ENCODE measurements around the gene PIGU. TPM values are rescaled to one million over a fixed set of nuclear protein-coding genes. Genes with fewer than 3 reads are reported as not detected.

PIGU gene
- total and polyA plus RNA-seq, 7 donors = 9.5 to 34.2 (median 15.0) TPM

DNA sequence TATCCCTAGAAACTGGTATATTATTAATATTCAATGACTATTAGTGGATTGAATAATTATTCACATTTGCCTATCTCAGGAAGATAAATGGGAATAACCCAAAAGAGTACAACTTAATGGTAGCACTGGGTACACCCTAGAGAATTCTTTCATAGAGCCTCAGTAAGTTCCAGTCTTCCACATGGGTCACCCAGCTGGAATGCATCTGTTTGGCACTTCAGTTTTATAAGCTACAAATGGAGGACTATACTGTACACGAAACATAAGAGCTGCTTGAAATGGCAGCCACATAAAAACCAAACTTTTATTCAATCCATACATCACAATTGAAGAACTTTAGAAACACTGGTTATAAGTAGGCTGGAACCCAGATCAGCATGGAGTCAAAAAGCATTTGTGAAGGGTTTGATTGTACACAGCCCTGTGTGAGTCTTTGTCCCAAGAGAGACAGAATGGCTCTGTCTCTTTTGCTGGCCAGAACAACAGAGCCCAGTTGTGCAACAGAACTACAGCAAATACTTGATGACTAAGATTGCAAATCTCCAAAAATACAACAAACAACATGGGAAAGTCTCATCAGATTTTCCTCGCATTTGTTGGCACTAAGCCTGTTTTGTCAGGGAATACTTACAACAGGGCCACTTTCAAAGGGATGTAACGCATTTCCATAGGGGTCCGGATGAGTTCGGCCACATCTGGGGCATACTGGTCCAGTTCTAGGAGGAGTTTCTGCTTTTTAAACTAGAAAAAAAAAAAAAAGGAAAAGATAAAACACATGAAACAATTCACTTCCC lies 39.5 kb downstream of the PIGU start:
- TF ChIP-seq CTCF (IDR thresholded peaks at IDR 0.05) = no peak
- peaks cover 3 to 44% of the 10 kb centered on the region in 2 donors for H3K36me3 ChIP-seq (ENCODE audit: insufficient read depth in 1 of 2, low read depth in 1 of 2)
- ATAC-seq = peak; percentile 57 to 82 (median 72)
- no peak overlapping the region for H3K4me3 ChIP-seq
- no peaks in the 10 kb centered on the region for H3K9me3 ChIP-seq
- H3K27me3 ChIP-seq (ENCODE audit: insufficient read depth in 3 of 3, low read length in 2 of 3) = no peaks in the 10 kb centered on the region
- peak in 1 of 2 donors; percentile 37 for DNase-seq
- WGBS, 3 donors = 61 to 78% (median 67%) methylated on average over 5 of the region's 5 CpGs
- intact Hi-C loops (cut with DNase I) = no loop called here
- peaks cover 18% of the 10 kb centered on the region for H3K4me1 ChIP-seq
- peak overlapping the region; percentile 54 for H3K27ac ChIP-seq

DNA sequence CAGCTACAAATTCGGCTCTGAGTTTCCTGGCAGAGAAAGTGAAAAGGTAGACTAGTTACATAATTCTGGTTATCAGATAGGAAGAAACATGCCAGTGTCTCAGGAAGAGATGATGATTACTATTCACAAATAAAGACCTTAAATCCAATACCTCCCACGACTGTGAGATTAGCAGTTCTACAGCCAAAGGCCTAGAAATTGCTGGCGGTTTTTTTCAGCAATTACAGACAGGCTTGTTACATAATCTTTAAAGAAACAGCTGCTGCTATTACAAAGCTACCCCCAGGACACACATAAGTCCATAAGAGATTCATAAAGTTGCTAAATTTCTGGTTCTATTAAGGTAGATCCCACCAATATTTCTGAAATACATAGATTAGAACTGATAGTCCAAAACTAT lies 40.2 kb downstream of the PIGU start:
- DNase-seq (no peak), ATAC-seq (peak in 1 of 4 donors; percentile 62)
- WGBS, 3 donors = 22 to 57% (median 38%) methylated on average over 3 of the region's 3 CpGs
- H3K9me3 ChIP-seq = no peaks in the 10 kb centered on the region
- no peak overlapping the region for H3K4me3 ChIP-seq
- H3K27me3 ChIP-seq (ENCODE audit: insufficient read depth in 3 of 3, low read length in 2 of 3) = no peaks in the 10 kb centered on the region
- H3K27ac ChIP-seq = peak overlapping the region; percentile 54
- no peak for TF ChIP-seq CTCF (IDR thresholded peaks at IDR 0.05)
- intact Hi-C loops (cut with DNase I) = no loop called here
- peaks cover 18% of the 10 kb centered on the region for H3K4me1 ChIP-seq
- H3K36me3 ChIP-seq (ENCODE audit: insufficient read depth in 1 of 2, low read depth in 1 of 2) = peaks cover 3 to 45% of the 10 kb centered on the region in 2 donors

DNA sequence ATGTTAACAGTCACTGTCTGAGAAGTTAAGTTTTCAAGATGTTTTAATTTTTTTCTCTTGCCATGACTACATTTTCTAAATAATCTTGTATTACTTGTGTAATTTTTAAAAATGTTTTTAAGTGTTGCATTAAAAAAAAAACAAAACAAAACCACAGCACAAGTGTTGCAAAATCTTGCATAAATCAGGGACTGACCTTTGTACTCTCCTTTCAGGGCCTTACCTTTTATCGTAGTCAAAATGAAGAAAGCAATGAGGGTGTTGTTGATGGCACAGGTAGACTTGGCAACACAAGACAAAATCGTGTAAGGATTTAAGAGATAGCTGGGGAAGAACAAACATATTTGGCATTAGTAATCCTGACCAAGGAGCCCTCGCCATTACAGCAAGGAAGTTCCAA lies 42.5 kb downstream of the PIGU start:
- H3K4me3 ChIP-seq = no peak overlapping the region
- DNase-seq = no peak
- H3K27ac ChIP-seq = no peak overlapping the region
- intact Hi-C loops (cut with DNase I) = no loop called here
- H3K27me3 ChIP-seq (ENCODE audit: insufficient read depth in 3 of 3, low read length in 2 of 3) = no peaks in the 10 kb centered on the region
- ATAC-seq = no peak
- WGBS, 3 donors = 78 to 93% (median 90%) methylated on average over 3 of the region's 3 CpGs
- peaks cover 3 to 45% of the 10 kb centered on the region in 2 donors for H3K36me3 ChIP-seq (ENCODE audit: insufficient read depth in 1 of 2, low read depth in 1 of 2)
- no peaks in the 10 kb centered on the region for H3K9me3 ChIP-seq
- H3K4me1 ChIP-seq = peaks cover 16% of the 10 kb centered on the region
- TF ChIP-seq CTCF (IDR thresholded peaks at IDR 0.05) = no peak

GRCh38 chr20:34632870-34633452 lies 43.9 kb downstream of the PIGU start:
- H3K27me3 ChIP-seq (ENCODE audit: insufficient read depth in 3 of 3, low read length in 2 of 3) = no peaks in the 10 kb centered on the region

More at GRCh38 chr20:34632870-34633452, 43.9 kb downstream of the PIGU start:
- H3K27ac ChIP-seq = no peak overlapping the region
- intact Hi-C loops (cut with DNase I) = no loop called here
- WGBS, 3 donors = 96 to 98% (median 97%) methylated on average over 3 of the region's 3 CpGs
- H3K4me3 ChIP-seq = no peak overlapping the region
- ATAC-seq = no peak
- H3K9me3 ChIP-seq = no peaks in the 10 kb centered on the region
- no peak for DNase-seq
- H3K4me1 ChIP-seq = peaks cover 20% of the 10 kb centered on the region
- H3K36me3 ChIP-seq (ENCODE audit: insufficient read depth in 1 of 2, low read depth in 1 of 2) = peaks cover 3 to 42% of the 10 kb centered on the region in 2 donors
- no peak for TF ChIP-seq CTCF (IDR thresholded peaks at IDR 0.05)

Data from psoas muscle (tissue), 8 donors.